Putamen (tissue), 1 donor: ENCODE data around the gene EXOSC1.
"Not testable (repeated sequence)": the region's sequence is repeated elsewhere in the genome, so short reads cannot be mapped to it uniquely, and the experiment has no call there.

ENCODE experiments used
- DNase-seq: peaks from one replicate; pipeline ENCODE4 v3.0.0-alpha.2; 2016; ENCODE audit warnings: low spot score

Gene EXOSC1

DNA sequence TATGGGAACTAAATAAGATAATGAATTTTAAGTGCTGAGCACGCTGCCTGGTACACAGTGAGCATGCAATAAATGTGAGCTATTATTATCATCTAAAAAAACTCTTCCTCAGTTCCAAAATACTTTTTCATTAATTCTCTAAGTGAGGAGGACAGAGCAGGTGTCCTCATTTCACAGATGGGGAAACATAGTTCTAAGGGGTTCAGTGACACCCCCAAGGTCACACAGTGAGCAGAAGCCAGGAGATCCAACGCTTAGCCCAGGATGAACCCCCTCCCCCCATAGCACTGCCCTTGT is 37.9 kb downstream of the EXOSC1 start:
- no peak for DNase-seq

DNA sequence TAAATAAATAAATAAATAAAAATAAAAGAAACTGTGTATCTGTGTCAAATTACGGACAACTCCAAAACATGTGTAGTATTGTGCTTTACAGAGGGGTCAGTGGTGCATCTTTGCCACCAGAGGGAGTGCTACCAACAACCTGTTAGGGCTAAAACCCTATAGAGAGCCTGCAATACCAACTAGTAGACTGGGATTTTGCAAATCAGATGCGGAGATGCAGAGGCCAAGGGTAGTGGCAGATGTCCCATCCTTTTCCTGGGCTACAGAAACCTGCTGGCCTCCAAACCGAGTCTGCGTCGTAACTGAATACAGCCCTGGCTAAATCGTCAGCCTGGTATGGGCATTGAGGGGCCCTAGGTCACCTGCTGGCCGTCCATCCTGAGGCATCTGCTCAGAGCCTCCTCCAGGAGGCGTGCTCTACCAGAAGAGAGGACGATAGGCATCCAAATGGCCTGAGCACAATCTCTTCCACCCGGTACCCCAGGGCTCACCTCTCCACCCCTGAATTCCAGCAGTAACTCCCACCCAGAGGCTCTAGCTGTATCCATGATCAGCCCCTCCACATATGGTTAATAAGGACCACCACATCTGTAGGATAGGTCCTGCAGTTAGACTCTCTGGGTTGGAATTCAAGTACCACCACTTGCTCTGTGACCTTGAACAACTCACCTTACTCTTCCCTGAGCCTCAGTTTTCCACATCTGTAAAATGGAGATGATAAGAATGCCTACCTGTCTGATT is 38.4 kb downstream of the EXOSC1 start:
- DNase-seq = no peak

DNA sequence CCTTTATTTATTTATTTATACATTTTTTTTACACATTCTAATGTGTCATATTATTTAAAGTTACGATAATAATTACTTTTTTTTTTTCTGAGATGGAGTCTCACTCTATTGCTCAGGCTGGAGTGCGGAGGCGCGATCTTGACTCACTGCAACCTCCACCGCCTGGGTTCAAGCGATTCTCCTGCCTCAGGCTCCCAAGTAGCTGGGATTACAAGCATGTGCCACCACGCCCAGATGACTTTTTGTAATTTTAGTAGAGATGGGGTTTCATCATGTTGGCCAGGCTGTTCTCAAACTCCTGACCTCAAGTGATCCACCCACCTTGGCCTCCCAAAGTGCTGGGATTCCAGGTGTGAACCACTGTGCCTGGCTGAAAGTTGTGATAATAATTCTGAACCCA is 39.3 kb downstream of the EXOSC1 start:
- DNase-seq = not testable (repeated sequence)

DNA sequence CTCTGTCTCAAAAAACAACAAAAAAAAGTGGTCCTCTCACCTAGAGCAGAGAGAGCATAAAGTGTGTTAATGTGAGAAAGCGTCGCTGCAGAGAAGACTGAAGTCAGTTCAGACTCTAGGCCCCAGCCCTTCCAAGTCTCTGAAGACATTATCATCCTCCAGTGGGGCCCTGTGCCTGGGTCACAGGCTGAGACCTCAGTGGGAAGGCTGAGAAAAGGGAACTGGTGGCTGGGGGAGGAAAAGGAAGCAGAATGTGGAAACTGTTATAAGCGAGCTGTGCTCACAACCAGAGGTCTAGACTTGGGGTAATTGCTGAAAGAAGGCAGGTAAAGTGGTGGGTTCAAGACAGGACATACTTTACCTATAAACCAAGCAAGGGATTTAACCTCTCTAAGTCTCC is 39.7 kb downstream of the EXOSC1 start:
- DNase-seq = no peak

DNA sequence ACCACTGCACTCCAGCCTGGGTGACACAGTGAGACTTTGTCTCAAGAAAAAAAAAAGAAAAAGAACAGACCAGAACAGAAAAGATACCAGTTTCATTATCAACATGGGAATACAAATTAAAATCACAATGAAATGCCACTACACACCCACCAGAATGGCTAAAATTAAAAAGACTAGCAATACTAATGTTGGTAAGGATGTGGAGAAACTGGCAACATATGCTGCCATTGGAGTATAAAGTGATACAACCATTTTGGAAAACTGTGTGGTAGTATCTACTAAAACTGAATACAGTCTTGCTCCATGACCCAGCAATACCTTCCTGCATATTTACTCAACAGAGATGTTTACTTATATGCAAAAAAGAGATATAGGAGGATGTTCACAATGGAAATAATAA is 41.8 kb downstream of the EXOSC1 start:
- no peak for DNase-seq

DNA sequence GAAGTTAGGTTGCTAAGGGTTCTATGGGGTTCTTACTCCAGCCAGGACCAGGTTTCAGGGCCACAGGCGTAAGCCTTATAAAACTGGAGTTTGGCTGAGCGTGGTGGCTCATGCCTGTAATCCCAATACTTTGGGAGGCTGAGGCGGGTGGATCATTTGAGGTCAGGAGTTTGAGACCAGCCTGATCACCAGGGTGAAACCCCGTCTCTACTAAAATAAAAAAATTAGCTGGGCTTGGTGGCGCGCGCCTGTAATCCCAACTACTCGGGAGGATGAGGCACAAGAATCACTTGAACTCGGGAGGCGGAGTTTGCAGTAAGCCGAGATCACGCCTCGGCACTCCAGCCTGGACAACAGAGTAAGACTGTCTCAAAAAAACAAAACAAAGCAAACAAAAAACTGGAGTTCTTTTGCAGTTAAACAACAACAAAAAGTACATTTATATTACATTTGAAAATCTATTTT is 44.3 kb downstream of the EXOSC1 start:
- DNase-seq = no peak

DNA sequence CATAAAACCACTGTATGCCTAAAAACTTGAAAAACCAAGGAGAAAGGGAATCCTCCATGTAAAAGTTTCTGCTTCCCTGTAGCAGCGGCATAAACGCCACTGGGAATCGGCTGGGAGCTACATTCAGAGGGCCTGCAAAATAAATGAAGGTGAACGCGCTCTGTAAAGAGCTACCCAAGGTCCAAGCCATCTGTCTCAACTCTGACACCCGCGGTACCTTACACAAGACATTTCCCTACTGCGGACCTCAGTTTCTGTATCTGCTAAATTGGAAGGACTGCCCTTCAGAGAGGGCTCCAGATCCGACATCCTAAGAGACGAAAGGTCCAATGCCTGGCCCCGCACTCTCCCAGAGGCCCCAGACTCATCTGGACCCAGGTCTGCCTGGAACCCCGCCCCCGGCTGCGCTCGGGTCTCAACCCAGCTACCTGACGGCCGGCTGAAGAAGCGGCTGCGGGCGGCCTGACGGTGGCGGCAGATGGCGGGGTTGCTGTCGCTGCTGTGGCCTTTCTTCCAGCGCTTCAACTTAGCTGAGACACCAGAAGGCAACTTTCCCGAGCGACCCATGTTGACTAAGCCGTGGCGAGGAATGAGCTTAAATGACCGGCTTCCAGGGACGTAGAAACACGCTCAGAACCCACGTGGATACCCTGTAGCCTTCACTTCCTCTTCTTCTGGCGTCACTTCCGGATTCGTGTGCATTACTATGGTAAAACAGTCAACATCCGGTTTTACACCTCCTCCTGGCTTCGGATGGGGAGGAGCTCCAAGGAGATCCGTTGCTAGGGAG is 44.9 kb downstream of the EXOSC1 start, which contains the start of gene RRP12:
Gene RRP12 (minus strand): TSS at position 676 of the 790 bp plus-strand sequence. CDS start 109 bp downstream, at position 567.
- peak; percentile 97 for DNase-seq

DNA sequence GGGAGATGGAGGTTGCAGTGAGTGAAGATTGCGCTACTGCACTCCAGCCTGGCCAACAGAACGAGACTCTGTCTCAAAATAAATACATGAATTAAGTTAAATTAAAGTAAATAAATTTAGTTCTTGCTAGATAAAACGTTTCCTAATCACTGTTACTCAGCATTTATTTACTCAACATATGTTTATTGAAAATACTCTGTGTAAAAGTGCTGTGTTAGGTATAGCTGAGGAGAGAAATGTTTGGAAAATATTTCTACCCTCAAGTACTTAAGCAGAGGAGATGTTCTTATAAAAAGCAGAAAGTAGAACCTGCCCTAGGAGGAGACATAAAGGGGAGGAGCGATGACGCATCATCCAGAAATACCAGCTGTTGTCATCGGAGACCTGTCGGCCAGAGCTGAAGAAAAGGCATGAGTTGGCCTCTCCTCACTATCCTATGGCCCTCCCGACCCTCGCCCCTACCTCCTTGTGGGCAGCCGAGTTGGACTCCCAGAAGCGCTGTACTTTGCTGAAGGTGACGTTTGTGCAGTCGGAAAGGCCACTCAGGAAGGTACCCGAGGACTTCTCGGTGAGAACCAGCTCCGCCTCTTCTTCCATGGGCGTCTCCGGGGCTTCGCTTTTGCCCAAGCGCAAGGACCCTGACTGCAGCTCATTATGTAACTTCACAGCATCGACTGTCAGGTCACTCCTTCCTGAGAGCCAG is 45.8 kb downstream of the EXOSC1 start:
- DNase-seq = peak; percentile 45

DNA sequence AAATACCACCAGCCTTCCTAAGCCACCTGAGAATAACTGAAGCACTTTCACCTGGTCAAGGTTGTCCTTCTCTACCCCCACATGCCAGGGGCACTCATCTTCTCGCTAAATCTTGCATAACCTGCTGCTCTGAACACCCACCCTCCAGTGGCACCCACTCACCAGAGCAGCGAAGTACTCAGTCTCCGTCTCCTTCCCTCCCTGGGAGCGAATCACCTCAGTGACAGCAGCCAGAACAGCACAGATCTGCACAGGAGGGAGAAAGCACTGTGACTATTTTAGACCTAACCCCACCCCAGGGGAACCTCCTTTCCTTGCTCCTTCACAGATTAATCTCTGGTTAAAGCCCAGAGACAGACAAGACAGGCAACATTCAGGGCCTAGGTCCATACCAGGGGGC is 49.8 kb downstream of the EXOSC1 start:
- peak; percentile 80 for DNase-seq

DNA sequence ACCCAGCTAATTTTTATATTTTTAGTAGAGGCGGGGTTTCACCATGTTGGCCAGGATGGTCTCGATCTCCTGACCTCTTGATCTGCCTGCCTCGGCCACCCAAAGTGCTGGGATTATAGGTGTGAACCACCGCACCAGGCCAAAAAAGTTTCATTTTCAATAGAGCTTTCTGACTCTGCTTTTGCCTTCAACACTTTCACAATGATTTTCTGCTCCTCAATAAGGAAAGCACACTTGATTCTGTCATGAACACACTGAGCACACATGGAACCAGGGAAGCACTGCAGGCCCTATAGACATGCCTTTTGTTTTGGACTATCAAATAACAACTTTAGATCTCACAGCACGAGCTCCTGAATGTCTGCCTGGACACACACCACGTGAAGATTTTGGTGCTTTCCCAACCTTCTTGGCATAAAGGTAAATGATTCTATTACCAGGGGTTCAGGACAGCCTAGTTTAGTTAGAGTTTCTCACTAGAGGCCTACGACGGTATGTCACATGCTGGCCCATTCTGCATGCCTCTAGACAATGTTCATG is 52.7 kb downstream of the EXOSC1 start:
- no peak for DNase-seq

DNA sequence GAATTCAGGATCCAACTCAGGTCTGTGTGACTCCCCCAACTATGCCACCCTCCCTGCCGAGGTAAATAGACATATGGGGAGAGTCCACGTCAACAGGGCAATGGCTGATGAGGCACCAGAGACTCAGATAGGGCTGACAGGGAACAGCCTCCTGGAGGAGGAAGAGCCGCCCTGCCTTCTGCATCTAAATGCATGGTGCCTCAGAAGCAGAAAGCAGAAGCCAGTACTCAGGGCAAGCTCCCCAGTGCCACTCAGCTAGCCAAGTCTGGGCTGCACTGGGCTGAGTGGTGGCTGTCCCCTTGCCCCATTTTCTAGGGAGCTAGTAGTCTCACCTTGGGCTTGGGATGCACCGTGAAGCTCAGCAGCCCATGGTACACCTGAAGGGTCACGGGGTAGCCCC is 55.7 kb downstream of the EXOSC1 start:
- DNase-seq = no peak

DNA sequence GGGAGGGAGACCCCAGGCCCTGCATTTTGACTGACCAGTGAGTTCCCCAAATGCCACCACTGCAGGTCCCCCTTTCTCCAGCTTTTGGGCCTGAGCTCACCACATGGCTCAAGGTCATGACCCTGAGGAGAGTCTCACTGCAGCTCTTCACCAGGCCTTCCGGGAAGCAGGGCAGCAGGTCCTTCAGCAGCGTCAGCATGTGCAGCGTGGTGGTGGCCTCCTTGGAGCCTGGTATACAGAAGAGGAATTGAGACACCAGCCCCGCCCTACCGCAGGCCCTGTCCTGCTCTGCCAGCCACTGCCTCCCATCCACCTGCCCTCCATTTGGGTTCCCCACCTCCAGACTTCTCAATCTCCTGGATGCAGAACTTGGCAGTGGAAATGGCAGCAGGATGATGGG is 57.7 kb downstream of the EXOSC1 start:
- no peak for DNase-seq
